OCI-LY3 (cell line): Measurements from ENCODE around the gene SAMD5.

ENCODE experiments used
- H2AFZ ChIP-seq: fragments of 200-600, 300-600 bp; shearing (Covaris generic); 2 replicates; pipeline ENCODE4 v1.6.0; 2014; ENCODE audit warnings: antibody characterized with exemption, low read depth, low read length
- H3K27ac ChIP-seq: fragments of 200-600, 300-600 bp; sonication (generic); 2 replicates; pipeline ENCODE4 v1.5.1; 2014; ENCODE audit warnings: mild to moderate bottlenecking, low read length, moderate library complexity, mixed read lengths
- H3K27me3 ChIP-seq: fragments of 200-600, 300-600 bp; sonication (generic); 2 replicates; pipeline ENCODE4 v1.6.1; 2014; ENCODE audit warnings: low read depth, low read length, mixed read lengths
- H3K36me3 ChIP-seq: fragments of 200-600, 300-600 bp; sonication (generic); replicated peaks from 2 replicates; pipeline ENCODE3; 2014; ENCODE audit warnings: low read depth, low read length, mixed read lengths
- H3K4me1 ChIP-seq: fragments of 300-600, 200-600 bp; sonication (generic); 2 replicates; pipeline ENCODE4 v1.6.1; 2014; ENCODE audit warnings: low read length, mixed read lengths
- H3K4me2 ChIP-seq: fragments of 200-600, 300-600 bp; sonication (generic); 2 replicates; pipeline ENCODE4 v1.6.1; 2014; ENCODE audit warnings: low read length, mixed read lengths
- H3K4me3 ChIP-seq: fragments of 300-600, 200-600 bp; sonication (generic); 2 replicates; pipeline ENCODE4 v1.5.1; 2014; ENCODE audit warnings: antibody characterized with exemption, mild to moderate bottlenecking, low read length, moderate library complexity
- H3K79me2 ChIP-seq: fragments of 300-600, 200-600 bp; shearing (Covaris generic); 2 replicates; pipeline ENCODE4 v1.6.1; 2014; ENCODE audit warnings: mild to moderate bottlenecking, low read length, mixed read lengths
- H3K9ac ChIP-seq: fragments of 300-600, 200-600 bp; shearing (Covaris generic); 2 replicates; pipeline ENCODE4 v1.6.0; 2014; ENCODE audit warnings: mild to moderate bottlenecking, low read length, moderate library complexity
- H3K9me3 ChIP-seq: fragments of 200-600, 300-600 bp; shearing (Covaris generic); 2 replicates; pipeline ENCODE4 v1.6.1; 2014; ENCODE audit warnings: low read length, mixed read lengths; ENCODE audit not compliant: insufficient read depth
- H4K20me1 ChIP-seq: fragments of 200-600, 300-600 bp; sonication (generic); 2 replicates; pipeline ENCODE4 v1.6.1; 2016; ENCODE audit warnings: low read length, mixed read lengths; ENCODE audit not compliant: insufficient read depth
- EZH2phosphoT487 ChIP-seq: fragments of 200-600 bp; shearing (Covaris generic); IDR thresholded peaks from 2 replicates; pipeline ENCODE4 v1.6.1; 2018; ENCODE audit warnings: antibody characterized with exemption, mixed run types, low read depth
- TF ChIP-seq, protein P1 (sequence below): fragments of 200-600, 300-600 bp; sonication (generic); IDR thresholded peaks from 2 replicates; pipeline ENCODE4 v1.5.1; 2014; ENCODE audit warnings: antibody characterized with exemption, low read length, low read depth

Gene SAMD5

DNA sequence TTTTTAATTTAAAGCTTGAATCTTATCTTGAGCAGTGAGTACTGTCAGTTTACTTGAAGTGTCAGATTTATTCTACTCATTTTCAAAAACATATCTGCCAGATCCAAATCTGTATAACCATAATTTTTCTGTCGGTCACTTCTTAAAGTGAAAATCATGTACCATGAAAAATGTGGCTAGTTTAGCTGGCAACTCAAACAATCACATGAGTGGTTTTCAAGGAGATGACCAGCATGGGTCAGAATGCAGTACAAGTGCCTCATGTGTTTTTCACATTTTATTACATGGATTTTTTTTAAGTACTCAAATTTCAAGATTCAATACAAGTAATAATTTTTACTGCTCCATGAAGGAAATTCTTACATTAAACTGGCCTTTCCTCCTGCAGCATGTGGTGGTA, 11.0 kb upstream of the SAMD5 start:
- H3K36me3 ChIP-seq = no peaks in the 10 kb centered on the region
- no peak overlapping the region for H3K4me3 ChIP-seq
- H3K9ac ChIP-seq = no peak overlapping the region
- no peak for TF ChIP-seq EZH2phosphoT487
- TF ChIP-seq, protein P1, sequence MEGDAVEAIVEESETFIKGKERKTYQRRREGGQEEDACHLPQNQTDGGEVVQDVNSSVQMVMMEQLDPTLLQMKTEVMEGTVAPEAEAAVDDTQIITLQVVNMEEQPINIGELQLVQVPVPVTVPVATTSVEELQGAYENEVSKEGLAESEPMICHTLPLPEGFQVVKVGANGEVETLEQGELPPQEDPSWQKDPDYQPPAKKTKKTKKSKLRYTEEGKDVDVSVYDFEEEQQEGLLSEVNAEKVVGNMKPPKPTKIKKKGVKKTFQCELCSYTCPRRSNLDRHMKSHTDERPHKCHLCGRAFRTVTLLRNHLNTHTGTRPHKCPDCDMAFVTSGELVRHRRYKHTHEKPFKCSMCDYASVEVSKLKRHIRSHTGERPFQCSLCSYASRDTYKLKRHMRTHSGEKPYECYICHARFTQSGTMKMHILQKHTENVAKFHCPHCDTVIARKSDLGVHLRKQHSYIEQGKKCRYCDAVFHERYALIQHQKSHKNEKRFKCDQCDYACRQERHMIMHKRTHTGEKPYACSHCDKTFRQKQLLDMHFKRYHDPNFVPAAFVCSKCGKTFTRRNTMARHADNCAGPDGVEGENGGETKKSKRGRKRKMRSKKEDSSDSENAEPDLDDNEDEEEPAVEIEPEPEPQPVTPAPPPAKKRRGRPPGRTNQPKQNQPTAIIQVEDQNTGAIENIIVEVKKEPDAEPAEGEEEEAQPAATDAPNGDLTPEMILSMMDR = no peak
- no peak overlapping the region for H3K27ac ChIP-seq
- no peaks in the 10 kb centered on the region for H4K20me1 ChIP-seq
- H3K4me1 ChIP-seq = no peaks in the 10 kb centered on the region
- H3K27me3 ChIP-seq = no peaks in the 10 kb centered on the region
- no peaks in the 10 kb centered on the region for H3K79me2 ChIP-seq
- H3K9me3 ChIP-seq = no peaks in the 10 kb centered on the region
- H3K4me2 ChIP-seq = no peak overlapping the region
- H2AFZ ChIP-seq = no peak overlapping the region

DNA sequence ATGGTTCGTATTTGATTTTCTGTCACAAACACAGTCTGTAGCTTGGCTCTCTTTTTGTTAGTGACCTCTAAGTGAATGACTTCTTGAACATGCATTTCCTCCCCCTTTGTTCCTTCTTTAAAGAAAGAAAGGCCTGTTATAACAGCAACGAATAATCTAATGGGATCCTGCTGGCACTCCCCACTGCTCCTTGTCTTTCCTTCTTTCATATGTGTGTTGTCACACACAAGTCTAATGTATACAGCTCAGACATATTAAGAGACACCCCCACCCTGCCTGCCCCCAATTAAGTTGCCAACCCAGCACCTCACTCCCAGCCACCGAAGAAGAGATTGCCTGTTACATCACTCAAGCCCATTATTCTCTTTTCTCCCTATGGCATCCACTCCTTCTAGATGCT, 4.9 kb upstream of the SAMD5 start:
- Histone ChIP-seq H2AFZ (no peak overlapping the region), H3K79me2 (no peaks in the 10 kb centered on the region), H3K27ac (no peak overlapping the region), H4K20me1 (no peaks in the 10 kb centered on the region), H3K4me2 (no peak overlapping the region), H3K9ac (no peak overlapping the region), H3K36me3 (no peaks in the 10 kb centered on the region), H3K9me3 (no peaks in the 10 kb centered on the region), H3K4me3 (no peak overlapping the region), H3K4me1 (no peaks in the 10 kb centered on the region), H3K27me3 (no peaks in the 10 kb centered on the region)
- TF ChIP-seq EZH2phosphoT487 = no peak
- TF ChIP-seq, protein P1 = no peak

DNA sequence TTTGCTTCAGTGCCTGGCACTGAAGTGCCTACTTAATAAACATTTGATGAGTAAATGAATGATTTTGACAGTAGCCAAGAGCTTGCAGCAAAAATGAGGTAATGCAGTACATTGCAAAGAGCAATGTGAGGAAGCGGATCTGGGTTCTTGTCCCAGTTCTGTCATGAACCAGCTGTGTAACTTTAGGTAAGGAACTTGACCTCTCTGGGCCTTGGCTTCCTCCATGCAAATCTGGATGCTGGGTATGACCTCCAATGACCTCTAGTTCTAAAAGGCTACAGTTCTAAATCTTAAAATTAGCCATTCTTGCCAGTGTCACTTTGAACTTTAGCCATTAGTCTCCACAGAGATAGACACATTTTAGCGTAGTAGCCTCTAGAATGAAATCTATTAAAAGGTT, 3.6 kb upstream of the SAMD5 start:
- TF ChIP-seq, protein P1 = no peak
- TF ChIP-seq EZH2phosphoT487 = no peak
- H4K20me1 ChIP-seq = no peaks in the 10 kb centered on the region
- no peaks in the 10 kb centered on the region for H3K36me3 ChIP-seq
- no peaks in the 10 kb centered on the region for H3K9me3 ChIP-seq
- no peaks in the 10 kb centered on the region for H3K79me2 ChIP-seq
- H3K27ac ChIP-seq = no peak overlapping the region
- no peak overlapping the region for H3K9ac ChIP-seq
- H3K4me1 ChIP-seq = no peaks in the 10 kb centered on the region
- H2AFZ ChIP-seq = no peak overlapping the region
- H3K4me2 ChIP-seq = no peak overlapping the region
- H3K4me3 ChIP-seq = no peak overlapping the region
- no peaks in the 10 kb centered on the region for H3K27me3 ChIP-seq

DNA sequence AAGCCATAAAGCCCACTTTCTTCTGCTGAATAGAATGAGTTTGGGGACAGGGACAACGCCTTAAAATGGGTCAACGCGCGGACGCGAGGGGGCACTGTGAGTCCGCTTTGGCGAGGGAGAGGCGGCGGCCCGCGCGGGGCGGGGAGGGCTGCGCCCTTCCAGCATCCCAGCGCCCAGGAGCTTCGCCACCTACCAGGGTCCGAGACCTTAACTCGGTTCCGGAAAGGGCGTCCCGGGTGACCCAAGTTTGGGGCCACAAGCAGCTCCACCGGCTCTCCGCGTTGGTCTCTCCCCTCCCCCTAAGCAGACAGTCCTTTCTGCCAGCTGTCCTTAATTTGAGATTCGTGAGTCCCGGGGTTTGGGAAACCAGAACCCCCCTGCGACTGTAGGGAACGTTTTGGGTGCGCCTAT, 1.8 kb upstream of the SAMD5 start:
- TF ChIP-seq EZH2phosphoT487 = no peak
- TF ChIP-seq, protein P1 = no peak
- Histone ChIP-seq H3K27me3 (no peaks in the 10 kb centered on the region), H3K36me3 (no peaks in the 10 kb centered on the region), H3K9ac (no peak overlapping the region), H4K20me1 (no peaks in the 10 kb centered on the region), H3K4me3 (no peak overlapping the region), H3K4me2 (no peak overlapping the region), H3K4me1 (no peaks in the 10 kb centered on the region), H3K79me2 (no peaks in the 10 kb centered on the region), H2AFZ (no peak overlapping the region), H3K9me3 (no peaks in the 10 kb centered on the region), H3K27ac (no peak overlapping the region)
